IgD-negative memory B cell (primary cell): Measurements from ENCODE around the gene GALNT12. TPM values are rescaled to one million over a fixed set of nuclear protein-coding genes. Genes with fewer than 3 reads are reported as not detected.

Source experiments
- H3K27ac Mint-ChIP-seq, 3 donors: one replicate each; pipeline ENCODE4 v1.8.0; 2020 to 2022; ENCODE audit warnings: mild to moderate bottlenecking in 3 of 3, mixed read lengths in 3 of 3, moderate library complexity in 1 of 3
- H3K27me3 Mint-ChIP-seq: one replicate; pipeline ENCODE4 v1.8.0; 2021; ENCODE audit warnings: mixed read lengths
- H3K36me3 Mint-ChIP-seq: one replicate; pipeline ENCODE4 v1.8.0; 2020; ENCODE audit warnings: mild to moderate bottlenecking, mixed read lengths
- H3K4me1 Mint-ChIP-seq, 3 donors: one replicate each; pipeline ENCODE4 v1.8.0; 2020 to 2022; ENCODE audit warnings: mixed read lengths in 3 of 3, mild to moderate bottlenecking in 1 of 3
- H3K4me3 Mint-ChIP-seq, 4 donors: one replicate each; pipeline ENCODE4 v1.8.0; 2020 to 2022; ENCODE audit warnings: mild to moderate bottlenecking in 4 of 4, mixed read lengths in 4 of 4, moderate library complexity in 3 of 4
- H3K9me3 Mint-ChIP-seq, 3 donors: one replicate each; pipeline ENCODE4 v1.8.0; 2020 to 2021; ENCODE audit warnings: mixed read lengths in 3 of 3, mild to moderate bottlenecking in 1 of 3
- polyA plus RNA-seq: library from polyadenylated mRNA; unstranded; fragments of 300-500 nt; fragmentation: Illumina TruSeq; gene quantifications from one replicate; pipeline ENCODE4 v1.2.3, GENCODE V29; 2021

The GALNT12 gene
- polyA plus RNA-seq, 1 donor from 2014 or later, result 0.90 TPM

DNA sequence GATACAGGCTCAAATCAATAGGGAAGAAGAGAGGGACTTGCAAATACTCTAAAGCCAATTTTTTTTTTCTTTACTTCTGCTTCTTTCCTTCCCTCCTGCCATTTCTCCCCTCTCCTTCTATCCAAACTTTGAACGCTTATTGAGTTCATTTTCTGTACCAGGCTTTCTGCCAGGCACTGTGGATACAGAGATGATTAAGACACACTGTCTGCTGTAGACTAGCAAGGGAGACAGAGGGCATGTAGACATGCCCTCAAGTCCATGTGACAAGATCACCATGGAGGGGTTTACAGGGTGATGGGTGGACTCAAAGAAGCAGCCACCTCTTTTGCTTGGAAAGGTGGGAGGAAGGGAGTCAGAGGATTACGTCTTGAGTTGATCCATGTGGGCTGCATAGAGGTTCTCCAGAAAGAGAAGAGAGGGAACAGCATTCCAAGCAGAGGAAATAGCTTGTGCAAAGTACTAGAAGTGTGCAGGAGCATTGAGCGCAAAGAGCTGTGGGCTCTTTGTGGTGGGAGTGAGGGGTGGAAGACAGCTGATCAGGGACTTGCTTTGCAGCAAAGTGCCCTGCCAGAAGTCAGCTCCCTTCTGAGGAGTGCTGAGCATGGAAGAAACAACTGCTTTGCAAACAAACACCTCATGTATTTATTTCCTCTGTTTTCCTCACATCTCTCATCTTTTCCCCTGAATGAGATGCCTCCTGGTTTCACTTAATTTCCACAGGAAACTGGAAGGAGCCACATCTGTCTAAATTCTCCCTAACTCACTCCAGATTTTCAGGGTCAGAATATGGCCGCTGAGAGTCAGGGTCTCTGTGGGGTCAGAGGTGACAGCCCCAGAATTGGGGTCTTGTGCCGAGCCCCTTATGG, 71.9 kb downstream of the GALNT12 start:
- Mint-ChIP-seq H3K27ac (no peak overlapping the region), H3K4me1 (no peaks in the 10 kb centered on the region), H3K9me3 (no peaks in the 10 kb centered on the region), H3K36me3 (no peaks in the 10 kb centered on the region), H3K27me3 (peaks cover 12% of the 10 kb centered on the region), H3K4me3 (peak overlapping the region in 1 of 4 donors; percentile 60)

DNA sequence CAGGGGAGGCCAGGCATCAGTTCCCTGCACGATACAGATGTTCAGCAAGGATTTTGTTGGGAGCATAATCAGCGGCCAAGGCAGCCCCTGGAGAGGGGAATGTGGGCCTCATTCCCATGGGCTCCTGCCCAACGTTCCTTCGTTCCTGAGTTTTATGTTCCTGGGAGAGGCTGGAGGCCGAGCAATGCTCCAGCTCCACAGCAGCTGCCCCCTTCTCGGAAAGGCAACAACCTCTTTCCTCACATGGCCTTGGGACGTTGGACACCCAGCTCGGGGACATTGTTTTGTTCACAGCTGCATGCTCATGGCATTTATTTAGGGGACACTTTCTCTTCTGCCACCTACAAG, 72.5 kb downstream of the GALNT12 start:
- peaks cover 12% of the 10 kb centered on the region for H3K27me3 Mint-ChIP-seq
- no peak overlapping the region for H3K27ac Mint-ChIP-seq
- no peaks in the 10 kb centered on the region for H3K36me3 Mint-ChIP-seq
- H3K9me3 Mint-ChIP-seq, result no peaks in the 10 kb centered on the region
- no peaks in the 10 kb centered on the region for H3K4me1 Mint-ChIP-seq
- no peak overlapping the region for H3K4me3 Mint-ChIP-seq

- no peaks in the 10 kb centered on the region for H3K9me3 Mint-ChIP-seq
- no peaks in the 10 kb centered on the region for H3K36me3 Mint-ChIP-seq
- peaks cover 12% of the 10 kb centered on the region for H3K27me3 Mint-ChIP-seq
- H3K4me1 Mint-ChIP-seq, result no peaks in the 10 kb centered on the region
- H3K27ac Mint-ChIP-seq, result no peak overlapping the region
- H3K4me3 Mint-ChIP-seq, result no peak overlapping the region
Measured at GRCh38 chr9:98880311-98881015, 73.0 kb downstream of the GALNT12 start.

DNA sequence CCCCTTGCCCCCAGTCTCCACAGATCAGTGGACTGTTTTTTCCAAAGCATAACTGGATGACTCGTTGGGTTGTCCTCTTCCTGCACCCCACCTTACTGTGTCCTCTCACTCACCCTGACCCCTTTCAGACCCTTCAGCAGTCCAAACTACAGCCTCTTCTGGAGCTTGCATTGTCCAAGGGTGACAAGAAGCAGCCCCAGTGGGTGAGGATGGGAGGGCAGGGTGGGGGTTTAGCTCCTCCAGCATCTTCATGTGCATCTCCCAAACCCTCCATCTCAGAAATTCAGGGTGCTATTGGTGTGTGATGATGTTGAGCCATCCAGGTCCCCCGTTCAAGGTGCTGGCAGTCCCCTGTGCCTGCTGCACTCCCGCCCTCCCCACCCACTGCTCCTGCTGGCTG, 73.9 kb downstream of the GALNT12 start:
- Mint-ChIP-seq H3K4me3 (no peak overlapping the region), H3K4me1 (no peaks in the 10 kb centered on the region), H3K36me3 (no peaks in the 10 kb centered on the region), H3K9me3 (no peaks in the 10 kb centered on the region), H3K27me3 (peaks cover 11% of the 10 kb centered on the region), H3K27ac (no peak overlapping the region)

DNA sequence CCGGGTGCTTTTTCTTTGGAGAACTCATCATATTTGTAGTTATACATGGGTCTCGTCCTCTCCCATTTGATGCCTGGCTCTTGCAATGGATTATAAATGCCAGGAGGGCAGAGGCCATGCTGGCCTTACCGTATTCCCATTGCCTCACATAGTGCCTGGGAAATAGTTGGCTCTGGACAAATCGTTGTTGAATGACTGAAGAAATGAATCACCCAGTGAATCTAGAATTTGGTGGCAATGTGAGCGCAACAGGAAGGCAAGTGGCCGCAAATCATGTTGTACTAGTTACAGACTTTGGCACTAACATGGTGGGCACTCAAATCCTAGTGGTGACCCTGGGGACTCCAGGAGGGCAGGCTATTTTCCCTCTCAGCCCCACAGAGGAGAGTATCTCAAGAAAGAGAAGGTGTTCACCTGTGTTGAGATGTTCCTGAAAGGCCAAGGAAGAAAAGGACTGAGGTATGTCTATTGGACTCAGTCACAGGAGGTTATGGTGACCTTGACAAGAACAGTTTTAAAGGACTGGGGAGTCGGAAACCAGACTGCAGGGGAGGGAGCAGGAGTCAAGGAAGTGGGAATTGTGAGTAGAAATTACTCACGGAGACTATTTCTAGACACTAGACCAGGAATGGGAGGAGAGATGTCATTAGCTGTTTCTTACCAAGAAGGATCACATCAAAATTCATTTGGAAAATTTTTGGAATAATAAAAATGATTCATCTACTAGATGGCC, 74.5 kb downstream of the GALNT12 start:
- peaks cover 14% of the 10 kb centered on the region for H3K27me3 Mint-ChIP-seq
- H3K9me3 Mint-ChIP-seq, result no peaks in the 10 kb centered on the region
- no peak overlapping the region for H3K4me3 Mint-ChIP-seq
- no peak overlapping the region for H3K27ac Mint-ChIP-seq
- H3K36me3 Mint-ChIP-seq, result no peaks in the 10 kb centered on the region
- H3K4me1 Mint-ChIP-seq, result no peaks in the 10 kb centered on the region

DNA sequence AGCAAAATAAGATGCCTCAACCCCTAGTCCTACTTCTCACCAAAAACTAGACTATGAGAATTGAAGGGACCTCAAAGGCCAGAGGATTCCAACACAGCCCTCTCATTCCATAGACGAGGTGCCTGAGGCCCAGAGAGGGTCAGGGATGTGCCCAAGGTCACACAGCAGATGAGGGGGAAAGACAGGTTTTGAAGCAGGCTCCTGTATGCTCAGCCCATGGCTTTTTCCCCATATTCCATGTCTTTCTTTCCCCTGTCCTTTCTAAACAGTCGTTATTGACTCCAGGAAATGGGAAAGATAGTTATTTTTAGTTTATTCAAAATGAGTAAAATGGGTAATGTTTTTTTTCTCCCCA, 75.1 kb downstream of the GALNT12 start:
- no peaks in the 10 kb centered on the region for H3K9me3 Mint-ChIP-seq
- H3K27ac Mint-ChIP-seq, result no peak overlapping the region
- H3K4me1 Mint-ChIP-seq, result no peaks in the 10 kb centered on the region
- no peaks in the 10 kb centered on the region for H3K36me3 Mint-ChIP-seq
- no peak overlapping the region for H3K4me3 Mint-ChIP-seq
- peaks cover 14% of the 10 kb centered on the region for H3K27me3 Mint-ChIP-seq

DNA sequence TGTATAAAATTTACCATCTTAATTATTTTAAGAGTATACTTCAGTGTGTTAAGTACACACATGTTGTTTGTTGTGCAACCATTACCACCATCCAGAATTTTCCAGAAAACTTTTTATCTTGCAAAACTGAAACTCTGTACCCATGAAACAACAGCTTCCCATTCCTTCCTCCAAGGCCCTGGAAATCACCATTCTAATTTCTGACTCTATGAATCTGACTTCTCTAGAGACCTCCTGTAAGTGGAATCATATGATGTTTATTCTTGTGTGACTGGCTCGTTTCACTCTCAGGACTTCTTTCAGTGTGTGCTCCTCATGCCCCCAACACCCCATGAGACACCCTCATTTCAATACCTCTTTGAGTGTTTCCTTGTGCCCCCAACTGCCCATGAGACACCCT, 75.8 kb downstream of the GALNT12 start:
- H3K9me3 Mint-ChIP-seq, result no peaks in the 10 kb centered on the region
- H3K36me3 Mint-ChIP-seq, result no peaks in the 10 kb centered on the region
- no peak overlapping the region for H3K27ac Mint-ChIP-seq
- H3K4me3 Mint-ChIP-seq, result no peak overlapping the region
- peaks cover 16% of the 10 kb centered on the region for H3K27me3 Mint-ChIP-seq
- H3K4me1 Mint-ChIP-seq, result no peaks in the 10 kb centered on the region

GRCh38 chr9:98884849-98885248, 77.4 kb downstream of the GALNT12 start:
- H3K9me3 Mint-ChIP-seq, result no peaks in the 10 kb centered on the region

GRCh38 chr9:98885575-98886295, 78.3 kb downstream of the GALNT12 start:
- Mint-ChIP-seq H3K4me1 (no peaks in the 10 kb centered on the region), H3K4me3 (no peak overlapping the region), H3K27ac (no peak overlapping the region), H3K9me3 (no peaks in the 10 kb centered on the region), H3K36me3 (no peaks in the 10 kb centered on the region), H3K27me3 (peaks cover 20% of the 10 kb centered on the region)

More at GRCh38 chr9:98884849-98885248, 77.4 kb downstream of the GALNT12 start:
- no peak overlapping the region for H3K4me3 Mint-ChIP-seq
- H3K36me3 Mint-ChIP-seq, result no peaks in the 10 kb centered on the region
- no peaks in the 10 kb centered on the region for H3K4me1 Mint-ChIP-seq
- H3K27me3 Mint-ChIP-seq, result peaks cover 24% of the 10 kb centered on the region
- H3K27ac Mint-ChIP-seq, result peak overlapping the region in 1 of 3 donors; percentile 23

DNA sequence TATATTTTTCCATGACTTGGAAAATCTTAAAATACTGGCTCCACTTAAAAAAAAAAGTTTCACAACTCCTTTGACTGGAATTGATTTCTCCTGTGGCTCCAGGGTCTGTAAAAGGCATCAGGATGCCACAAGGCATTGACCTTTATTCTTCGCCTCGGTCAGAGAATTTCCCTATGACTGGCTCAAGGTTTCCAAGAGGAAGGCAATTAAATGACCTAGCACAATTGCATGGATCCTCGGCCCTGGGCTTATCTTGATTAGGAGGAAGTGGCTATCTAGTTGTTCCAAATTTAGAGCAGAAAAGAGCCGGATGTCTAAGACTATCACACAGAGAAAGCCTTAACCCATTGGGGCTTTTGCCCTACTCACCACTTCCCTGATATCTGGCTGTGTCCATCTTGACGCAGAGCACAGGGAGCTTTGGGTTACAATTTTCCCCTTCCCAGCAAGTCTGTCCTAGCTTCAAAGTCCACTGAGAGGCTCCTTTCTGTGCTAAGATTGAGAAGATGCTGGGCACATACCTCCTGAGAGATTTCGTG, 79.3 kb downstream of the GALNT12 start:
- H3K27ac Mint-ChIP-seq, result no peak overlapping the region
- H3K4me1 Mint-ChIP-seq, result no peaks in the 10 kb centered on the region
- no peak overlapping the region for H3K4me3 Mint-ChIP-seq
- peaks cover 18% of the 10 kb centered on the region for H3K27me3 Mint-ChIP-seq
- no peaks in the 10 kb centered on the region for H3K36me3 Mint-ChIP-seq
- no peaks in the 10 kb centered on the region for H3K9me3 Mint-ChIP-seq

- Mint-ChIP-seq H3K27me3 (peaks cover 18% of the 10 kb centered on the region), H3K9me3 (no peaks in the 10 kb centered on the region), H3K27ac (no peak overlapping the region), H3K4me1 (no peaks in the 10 kb centered on the region), H3K4me3 (no peak overlapping the region), H3K36me3 (no peaks in the 10 kb centered on the region)
Measured at GRCh38 chr9:98887918-98888510, 80.5 kb downstream of the GALNT12 start.

DNA sequence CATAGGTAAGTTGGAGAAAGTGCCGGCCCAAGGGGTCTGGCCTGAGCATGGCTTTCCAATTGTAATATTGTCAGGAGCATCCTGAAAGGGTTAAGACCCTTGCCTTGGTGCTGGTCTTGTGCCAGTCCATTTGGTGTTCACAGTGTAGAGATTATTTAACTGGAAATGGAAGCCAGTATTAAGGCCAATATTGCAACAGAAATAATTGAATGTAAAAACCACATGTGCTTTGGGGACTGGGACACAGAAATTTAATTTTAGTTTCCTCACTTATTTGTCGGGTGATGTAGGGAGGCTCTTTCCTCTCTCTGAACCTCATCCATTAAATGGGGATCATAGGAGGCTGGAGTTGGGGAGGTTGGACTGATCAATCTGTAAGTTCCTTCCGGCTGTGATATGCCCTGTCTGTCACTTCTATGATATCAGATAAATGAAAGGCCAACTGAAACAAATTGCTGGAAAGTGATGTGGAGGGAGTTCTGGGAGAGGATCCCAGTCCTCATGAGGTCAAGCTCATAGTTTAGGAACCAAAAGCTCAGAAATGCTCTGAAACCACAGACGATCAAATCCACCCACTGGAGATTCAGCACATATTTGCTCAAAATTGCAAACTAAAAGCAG, 81.4 kb downstream of the GALNT12 start:
- H3K27me3 Mint-ChIP-seq, result peaks cover 18% of the 10 kb centered on the region
- H3K4me1 Mint-ChIP-seq, result no peaks in the 10 kb centered on the region
- H3K4me3 Mint-ChIP-seq, result no peak overlapping the region
- no peaks in the 10 kb centered on the region for H3K36me3 Mint-ChIP-seq
- H3K27ac Mint-ChIP-seq, result no peak overlapping the region
- no peaks in the 10 kb centered on the region for H3K9me3 Mint-ChIP-seq

DNA sequence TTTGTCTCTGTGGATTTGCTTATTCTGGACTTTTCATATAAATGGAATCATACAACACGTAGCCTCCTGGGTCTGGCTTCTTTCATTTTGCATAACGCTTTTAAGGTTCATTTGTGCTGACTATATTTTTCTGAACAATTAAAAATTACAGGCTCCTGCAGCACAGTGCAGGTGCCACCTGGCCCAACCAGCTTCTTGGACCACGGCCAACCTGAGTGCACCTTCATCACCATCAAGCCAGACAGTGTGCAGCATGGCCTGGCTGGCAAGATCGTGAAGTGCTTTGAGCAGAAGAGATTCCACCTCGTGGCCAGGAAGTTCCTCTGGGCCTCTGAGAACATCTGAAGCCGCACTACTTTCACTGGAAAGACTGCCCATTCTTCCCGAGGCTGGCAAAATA, 82.8 kb downstream of the GALNT12 start:
- H3K36me3 Mint-ChIP-seq, result no peaks in the 10 kb centered on the region
- peaks cover 18% of the 10 kb centered on the region for H3K27me3 Mint-ChIP-seq
- no peaks in the 10 kb centered on the region for H3K4me1 Mint-ChIP-seq
- no peaks in the 10 kb centered on the region for H3K9me3 Mint-ChIP-seq
- no peak overlapping the region for H3K4me3 Mint-ChIP-seq
- no peak overlapping the region for H3K27ac Mint-ChIP-seq

DNA sequence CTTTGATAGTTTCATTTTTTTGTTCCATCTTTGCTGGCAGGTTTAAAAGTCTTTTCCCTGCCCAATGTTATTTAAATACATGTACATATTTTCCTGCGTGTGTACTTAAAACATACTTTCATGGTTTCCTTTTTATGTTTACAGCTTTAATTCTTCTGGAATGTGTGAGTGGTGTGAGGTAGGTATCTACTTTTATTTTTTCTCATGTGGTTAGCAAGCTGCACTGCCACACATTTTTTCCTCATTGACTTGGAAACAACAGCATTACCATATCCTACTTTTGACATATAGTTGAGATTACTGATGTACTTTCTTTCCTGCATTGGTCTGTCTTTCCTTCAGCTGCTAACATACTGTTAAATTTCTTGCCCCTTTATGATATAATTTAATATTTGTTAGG, 84.8 kb downstream of the GALNT12 start:
- H3K9me3 Mint-ChIP-seq, result peaks cover 2 to 14% (median 2%) of the 10 kb centered on the region in 3 donors
- H3K27me3 Mint-ChIP-seq, result peaks cover 18% of the 10 kb centered on the region
- H3K27ac Mint-ChIP-seq, result no peak overlapping the region
- no peaks in the 10 kb centered on the region for H3K4me1 Mint-ChIP-seq
- H3K36me3 Mint-ChIP-seq, result peaks cover 2% of the 10 kb centered on the region
- H3K4me3 Mint-ChIP-seq, result no peak overlapping the region
